NT2/D1 (cell line): ENCODE results near the gene PDGFC.

Experiments used
- DNase-seq: peaks from one replicate; pipeline ENCODE4 v3.0.0-alpha.2; 2011; ENCODE audit warnings: low read depth, low spot score
- H3K27me3 ChIP-seq: 2 replicates; pipeline ENCODE4 v1.6.0; 2011; ENCODE audit warnings: mild to moderate bottlenecking; ENCODE audit not compliant: insufficient read length, insufficient read depth
- H3K36me3 ChIP-seq: 2 replicates; pipeline ENCODE4 v1.6.1; 2011; ENCODE audit warnings: mild to moderate bottlenecking, low read length, mixed read lengths; ENCODE audit not compliant: insufficient read depth, insufficient read length
- H3K4me1 ChIP-seq: 2 replicates; pipeline ENCODE4 v1.5.1; 2011; ENCODE audit not compliant: insufficient read depth, insufficient read length
- H3K4me3 ChIP-seq: 2 replicates; pipeline ENCODE4 v1.5.1; 2011; ENCODE audit warnings: low read depth; ENCODE audit not compliant: insufficient read length
- H3K9ac ChIP-seq: 2 replicates; pipeline ENCODE4 v1.6.0; 2011; ENCODE audit warnings: low read depth; ENCODE audit not compliant: insufficient read length
- H3K9me3 ChIP-seq: 2 replicates; pipeline ENCODE4 v1.5.1; 2011; ENCODE audit warnings: mild to moderate bottlenecking, low read length; ENCODE audit not compliant: insufficient read depth
- SUZ12 ChIP-seq: IDR thresholded peaks from 2 replicates; pipeline ENCODE4 v1.6.1; 2011; ENCODE audit not compliant: insufficient read length, insufficient read depth; ENCODE audit errors: extremely low read depth
- YY1 ChIP-seq: IDR thresholded peaks from 2 replicates; pipeline ENCODE4 v1.6.1; 2011; ENCODE audit not compliant: insufficient read length, insufficient read depth
- ZNF274 ChIP-seq: IDR thresholded peaks from 2 replicates; pipeline ENCODE4 v1.6.1; 2011; ENCODE audit warnings: mild to moderate bottlenecking, low read depth, low read length

PDGFC gene, protein sequence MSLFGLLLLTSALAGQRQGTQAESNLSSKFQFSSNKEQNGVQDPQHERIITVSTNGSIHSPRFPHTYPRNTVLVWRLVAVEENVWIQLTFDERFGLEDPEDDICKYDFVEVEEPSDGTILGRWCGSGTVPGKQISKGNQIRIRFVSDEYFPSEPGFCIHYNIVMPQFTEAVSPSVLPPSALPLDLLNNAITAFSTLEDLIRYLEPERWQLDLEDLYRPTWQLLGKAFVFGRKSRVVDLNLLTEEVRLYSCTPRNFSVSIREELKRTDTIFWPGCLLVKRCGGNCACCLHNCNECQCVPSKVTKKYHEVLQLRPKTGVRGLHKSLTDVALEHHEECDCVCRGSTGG

DNA sequence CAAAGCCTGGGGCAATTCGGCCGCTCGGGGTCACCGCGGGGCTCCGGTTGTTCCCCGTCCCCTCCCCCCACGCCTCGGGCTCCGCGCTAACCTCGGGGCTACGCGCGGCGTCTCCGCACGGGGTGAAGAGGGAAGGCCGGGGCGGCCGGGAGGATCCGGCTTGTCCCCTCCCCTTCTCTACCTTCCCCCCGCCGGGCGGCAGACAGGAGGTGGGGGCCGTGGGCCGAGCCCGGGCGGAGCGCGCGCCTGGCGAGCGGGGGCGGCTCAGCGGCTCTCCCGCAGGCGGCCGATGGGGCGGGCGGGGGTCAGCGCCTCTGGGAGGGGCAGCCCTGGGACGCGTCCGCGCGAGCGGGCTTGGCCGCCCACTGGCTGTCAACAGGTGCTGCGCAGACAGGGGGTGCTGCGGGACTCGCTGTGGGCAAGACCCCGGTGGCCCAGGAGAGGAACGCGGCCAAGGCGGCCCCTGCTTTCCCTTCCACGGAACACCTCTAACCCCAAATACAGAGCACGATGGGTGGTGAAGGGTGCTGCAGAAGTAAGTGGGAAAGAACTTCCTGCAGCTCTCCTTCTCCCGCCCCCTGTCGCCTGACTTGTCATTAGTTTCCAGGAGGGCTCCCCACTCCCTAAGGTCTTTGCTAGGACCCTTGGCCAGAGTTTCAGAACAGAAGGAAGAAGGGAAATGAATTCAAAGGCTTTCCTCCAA, at the start of gene PDGFC:
TSS of gene PDGFC (minus strand) at position 124 of the 703 bp plus-strand sequence. CDS start 896 bp downstream, outside the sequence.
- H3K4me3 ChIP-seq: peak within 1 kb of the TSS; percentile 63
- no peaks in the 10 kb centered on the region; the same call in 1 of the 2 replicates for H3K9me3 ChIP-seq
- H3K4me1 ChIP-seq: no peaks in the 10 kb centered on the region
- H3K36me3 ChIP-seq: no peaks in the 10 kb centered on the region
- peak within 1 kb of the TSS; percentile 68 for H3K9ac ChIP-seq
- no peaks in the 10 kb centered on the region for H3K27me3 ChIP-seq
- no peak for DNase-seq
- no peak for TF ChIP-seq SUZ12
- TF ChIP-seq YY1: no peak

DNA sequence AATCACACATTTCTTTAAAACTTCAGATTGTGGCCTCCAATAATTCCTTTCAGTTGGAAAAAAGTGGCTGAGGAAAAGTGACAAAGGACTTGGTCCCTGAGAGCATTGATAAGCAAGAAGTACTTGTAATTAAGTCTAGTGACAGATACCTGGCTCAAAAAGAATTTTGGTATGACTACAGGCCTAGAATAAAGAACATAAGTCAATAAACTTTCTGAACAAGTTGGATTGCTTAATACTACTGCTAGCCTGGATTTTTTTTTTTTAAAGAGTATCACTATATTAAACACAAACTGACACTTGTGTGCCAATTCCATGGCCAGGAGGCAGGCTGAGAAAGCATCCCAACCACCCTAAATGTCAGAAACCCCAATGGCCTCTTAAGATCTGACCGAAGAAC, 49.3 kb upstream of the PDGFC start:
- Histone ChIP-seq H3K9ac (no peak overlapping the region), H3K27me3 (no peaks in the 10 kb centered on the region), H3K9me3 (no peaks in the 10 kb centered on the region), H3K4me1 (no peaks in the 10 kb centered on the region), H3K36me3 (no peaks in the 10 kb centered on the region), H3K4me3 (no peak overlapping the region)
- DNase-seq: no peak
- TF ChIP-seq SUZ12 (no peak), ZNF274 (no peak), YY1 (no peak)

DNA sequence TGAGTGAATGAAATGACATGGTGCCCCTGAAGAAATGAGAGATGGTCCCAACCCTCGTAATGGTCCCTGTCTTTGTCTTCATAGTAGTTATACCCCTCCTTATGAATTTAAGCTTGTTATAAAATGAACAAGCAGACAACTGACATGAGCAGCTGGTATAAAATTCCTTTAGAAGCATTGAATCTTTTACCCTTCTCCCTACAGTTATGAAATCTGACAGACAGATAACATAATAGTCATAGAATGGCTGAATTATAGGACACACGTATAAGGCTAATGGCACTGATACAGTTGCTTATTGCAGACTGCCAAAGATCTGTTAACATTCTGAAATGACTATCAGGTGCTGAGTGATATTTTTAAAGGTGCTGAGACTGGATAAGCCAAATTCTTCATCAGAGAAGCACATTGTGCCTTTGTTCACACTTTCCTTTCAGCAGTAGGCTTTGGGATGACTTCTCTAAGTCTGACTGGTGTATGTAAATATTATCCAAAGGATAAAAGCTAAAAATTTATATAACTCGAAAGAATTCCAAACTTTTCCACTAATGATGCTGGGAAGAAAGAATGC, 47.4 kb upstream of the PDGFC start:
- TF ChIP-seq ZNF274 (no peak), YY1 (no peak), SUZ12 (no peak)
- DNase-seq: no peak
- no peak overlapping the region for H3K4me3 ChIP-seq
- no peaks in the 10 kb centered on the region for H3K4me1 ChIP-seq
- H3K27me3 ChIP-seq: no peaks in the 10 kb centered on the region
- H3K36me3 ChIP-seq: no peaks in the 10 kb centered on the region
- H3K9me3 ChIP-seq: no peaks in the 10 kb centered on the region
- no peak overlapping the region for H3K9ac ChIP-seq

DNA sequence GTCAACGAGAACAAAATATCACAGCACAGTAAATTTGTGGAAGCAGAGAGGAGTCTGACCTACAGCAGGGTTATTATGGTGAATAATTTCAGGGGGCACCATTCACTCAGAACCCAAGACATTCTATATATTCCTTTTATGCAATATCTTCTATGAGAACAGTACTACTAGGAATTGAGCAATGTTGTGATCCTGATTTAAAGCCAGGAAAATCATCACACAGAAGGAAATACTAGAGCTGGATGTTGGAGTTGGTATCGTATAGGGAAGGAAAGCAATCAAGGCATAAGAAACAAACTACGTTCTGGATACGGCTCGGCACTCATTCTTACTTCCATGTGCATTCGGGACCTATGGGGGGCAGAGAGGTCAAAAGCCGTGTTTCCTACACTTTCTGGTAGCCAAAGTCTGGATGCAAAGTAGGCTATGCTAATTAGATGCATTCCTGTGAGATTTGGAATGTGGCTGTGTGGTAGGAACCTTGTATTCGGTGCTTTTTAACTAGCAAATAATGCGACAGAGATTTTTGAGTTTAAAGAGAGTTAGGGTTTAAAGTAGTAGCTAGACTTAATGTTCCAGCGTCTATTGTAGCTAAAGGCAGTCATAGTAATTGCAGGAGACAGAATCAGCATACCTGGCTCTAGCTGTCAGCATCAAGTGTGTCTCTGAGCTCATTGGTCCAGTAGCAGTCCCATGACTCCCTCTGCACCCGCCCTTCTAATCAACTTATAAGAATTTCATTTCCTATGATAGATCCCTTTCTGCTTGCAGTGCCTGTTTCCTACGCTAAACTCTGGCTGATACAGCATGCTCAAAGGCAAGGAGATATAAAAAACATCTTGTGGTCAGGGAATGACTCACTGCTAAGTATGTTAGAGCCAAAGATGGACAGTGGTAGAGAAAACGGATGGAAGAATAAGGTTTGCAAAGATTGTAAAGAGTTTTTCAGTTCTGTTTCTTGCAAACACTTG, 43.3 kb upstream of the PDGFC start:
- H3K27me3 ChIP-seq: no peaks in the 10 kb centered on the region
- no peak overlapping the region for H3K9ac ChIP-seq
- H3K9me3 ChIP-seq: no peaks in the 10 kb centered on the region
- no peaks in the 10 kb centered on the region for H3K36me3 ChIP-seq
- TF ChIP-seq SUZ12: no peak
- TF ChIP-seq ZNF274: no peak
- no peak for TF ChIP-seq YY1
- no peaks in the 10 kb centered on the region for H3K4me1 ChIP-seq
- DNase-seq: no peak
- H3K4me3 ChIP-seq: no peak overlapping the region

DNA sequence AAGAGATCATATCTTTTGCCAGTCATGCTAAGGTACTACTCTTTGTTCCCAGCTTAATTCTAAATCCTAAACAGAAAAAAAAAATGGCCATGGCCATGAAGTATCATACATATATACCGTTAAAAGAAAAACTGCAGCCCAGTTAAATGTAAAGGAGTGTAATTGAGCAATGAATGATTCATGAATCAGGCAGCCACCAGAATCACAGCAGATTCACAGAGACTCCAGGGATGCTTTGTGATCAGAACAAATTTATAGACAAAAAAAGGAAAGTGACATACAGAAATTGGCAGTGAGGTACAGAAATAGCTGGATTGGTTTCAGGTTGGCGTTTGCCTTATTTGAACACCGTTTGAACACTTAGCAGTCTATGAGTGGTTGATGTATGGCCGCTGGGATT, 42.1 kb upstream of the PDGFC start:
- Histone ChIP-seq H3K4me3 (no peak overlapping the region), H3K36me3 (no peaks in the 10 kb centered on the region), H3K27me3 (no peaks in the 10 kb centered on the region), H3K9me3 (no peaks in the 10 kb centered on the region), H3K4me1 (no peaks in the 10 kb centered on the region), H3K9ac (no peak overlapping the region)
- DNase-seq: no peak
- TF ChIP-seq YY1 (no peak), SUZ12 (no peak), ZNF274 (no peak)

DNA sequence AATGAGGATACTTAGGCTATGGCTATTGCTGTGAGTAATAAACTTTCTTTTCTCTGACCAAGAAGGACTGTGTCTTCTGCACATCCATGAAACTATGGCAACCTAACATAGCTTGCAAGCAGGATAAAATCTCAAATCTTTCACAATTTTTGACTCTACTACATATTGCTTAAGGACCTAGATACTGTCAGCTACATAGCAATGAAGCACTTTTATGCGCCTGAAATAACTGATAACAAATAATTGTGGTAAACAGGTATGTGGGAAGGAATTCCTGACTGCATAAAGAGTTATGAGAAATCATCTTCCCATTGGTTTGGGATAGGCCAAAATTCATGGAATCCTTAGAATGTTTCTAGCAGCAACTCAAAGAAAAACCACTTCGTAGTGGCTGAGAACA, 41.2 kb upstream of the PDGFC start:
- TF ChIP-seq ZNF274 (no peak), YY1 (no peak), SUZ12 (no peak)
- Histone ChIP-seq H3K27me3 (no peaks in the 10 kb centered on the region), H3K9ac (no peak overlapping the region), H3K9me3 (no peaks in the 10 kb centered on the region), H3K4me3 (no peak overlapping the region), H3K36me3 (no peaks in the 10 kb centered on the region), H3K4me1 (no peaks in the 10 kb centered on the region)
- no peak for DNase-seq

DNA sequence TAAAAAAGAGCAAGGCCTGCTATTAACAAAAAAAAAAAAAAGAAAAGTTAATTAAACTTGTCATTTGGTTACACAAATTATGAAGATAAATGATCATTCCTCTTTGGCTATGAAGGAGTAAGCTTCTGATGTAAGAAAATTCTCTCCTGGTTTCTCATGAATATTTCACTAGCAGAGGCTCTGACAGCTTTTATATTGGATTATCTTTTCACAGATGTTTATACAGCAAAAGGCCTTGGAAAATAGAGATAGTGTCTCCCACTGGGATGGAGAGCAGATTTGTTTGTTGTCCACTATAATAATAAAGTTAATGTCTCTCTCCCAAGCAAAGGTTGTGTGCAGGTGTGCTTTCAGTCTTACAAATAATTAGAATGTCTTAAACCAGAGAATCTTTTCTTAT, 40.7 kb upstream of the PDGFC start:
- no peaks in the 10 kb centered on the region for H3K27me3 ChIP-seq
- no peaks in the 10 kb centered on the region for H3K9me3 ChIP-seq
- no peaks in the 10 kb centered on the region for H3K36me3 ChIP-seq
- no peak overlapping the region for H3K9ac ChIP-seq
- no peak for DNase-seq
- no peak overlapping the region for H3K4me3 ChIP-seq
- TF ChIP-seq SUZ12 (no peak), ZNF274 (no peak), YY1 (no peak)
- H3K4me1 ChIP-seq: no peaks in the 10 kb centered on the region
